Islet of Langerhans (tissue), 1 donor: ENCODE data around the gene UBE2Q1.

Experiments used
- FAIRE-seq: peaks from one replicate; lab custom pipeline; 2011; peaks lifted over from hg19 to GRCh38; lab: Jason Lieb, UNC

UBE2Q1 gene

GRCh38 chr1:154502744-154503115, 55.7 kb downstream of the UBE2Q1 start:
- FAIRE-seq = no peak

- no peak for FAIRE-seq
These were observed 56.3 kb downstream of the UBE2Q1 start, which contains the start of the genes SHE and TDRD10 for GRCh38 chr1:154502066-154502743. SHE (minus strand) TSS chr1:154502412; CDS start chr1:154502026, 386 bp downstream. TDRD10 (plus strand) TSS chr1:154502219; CDS start chr1:154506904, 4,685 bp downstream.

- FAIRE-seq = no peak
These were observed 56.9 kb downstream of the UBE2Q1 start for GRCh38 chr1:154501423-154502065.

- FAIRE-seq = no peak
These were observed 57.9 kb downstream of the UBE2Q1 start for GRCh38 chr1:154500533-154500932.

- no peak for FAIRE-seq
These were observed 59.0 kb downstream of the UBE2Q1 start for GRCh38 chr1:154499446-154499845.
